COLO668 (cell line): ENCODE results near the gene HOXD11.

Experiments used
- DNase-seq: peaks from one replicate; lab custom pipeline; 2025; ENCODE audit not compliant: unreplicated experiment; lab: John Stamatoyannopoulos, UW

Gene HOXD11

DNA sequence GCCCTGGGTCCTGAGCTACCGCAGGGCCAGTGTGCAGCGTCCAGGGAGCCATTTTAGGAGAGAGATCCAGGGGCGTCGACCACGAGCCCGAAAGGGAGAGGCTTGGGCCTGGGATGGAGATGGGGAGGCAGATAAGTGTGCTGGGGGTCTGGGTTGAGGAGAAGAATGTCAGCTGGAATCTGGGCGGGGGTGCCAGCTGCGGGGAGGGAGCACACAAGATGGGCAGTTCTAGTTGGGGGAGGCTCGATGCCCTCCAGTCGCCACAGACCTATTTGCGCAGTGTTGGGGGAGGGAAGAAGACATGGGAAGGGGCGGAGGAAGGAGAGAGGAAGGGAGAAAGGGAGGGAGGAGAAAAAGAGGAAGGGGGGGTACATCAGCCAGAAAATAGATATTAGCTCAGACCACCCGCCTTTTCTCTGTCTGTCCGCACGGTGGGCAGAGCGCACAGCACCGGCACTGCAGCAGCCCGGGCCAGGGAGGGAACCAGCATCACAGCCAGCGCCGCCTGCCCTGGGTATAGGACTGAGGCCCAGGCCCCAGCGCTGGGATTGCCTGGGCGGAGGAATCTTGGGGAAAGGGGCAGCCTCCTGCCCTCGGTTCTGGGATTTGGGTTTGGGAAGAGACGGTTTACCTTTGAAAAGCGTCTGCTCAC, 1.9 kb upstream of the HOXD11 start:
- DNase-seq = no peak

DNA sequence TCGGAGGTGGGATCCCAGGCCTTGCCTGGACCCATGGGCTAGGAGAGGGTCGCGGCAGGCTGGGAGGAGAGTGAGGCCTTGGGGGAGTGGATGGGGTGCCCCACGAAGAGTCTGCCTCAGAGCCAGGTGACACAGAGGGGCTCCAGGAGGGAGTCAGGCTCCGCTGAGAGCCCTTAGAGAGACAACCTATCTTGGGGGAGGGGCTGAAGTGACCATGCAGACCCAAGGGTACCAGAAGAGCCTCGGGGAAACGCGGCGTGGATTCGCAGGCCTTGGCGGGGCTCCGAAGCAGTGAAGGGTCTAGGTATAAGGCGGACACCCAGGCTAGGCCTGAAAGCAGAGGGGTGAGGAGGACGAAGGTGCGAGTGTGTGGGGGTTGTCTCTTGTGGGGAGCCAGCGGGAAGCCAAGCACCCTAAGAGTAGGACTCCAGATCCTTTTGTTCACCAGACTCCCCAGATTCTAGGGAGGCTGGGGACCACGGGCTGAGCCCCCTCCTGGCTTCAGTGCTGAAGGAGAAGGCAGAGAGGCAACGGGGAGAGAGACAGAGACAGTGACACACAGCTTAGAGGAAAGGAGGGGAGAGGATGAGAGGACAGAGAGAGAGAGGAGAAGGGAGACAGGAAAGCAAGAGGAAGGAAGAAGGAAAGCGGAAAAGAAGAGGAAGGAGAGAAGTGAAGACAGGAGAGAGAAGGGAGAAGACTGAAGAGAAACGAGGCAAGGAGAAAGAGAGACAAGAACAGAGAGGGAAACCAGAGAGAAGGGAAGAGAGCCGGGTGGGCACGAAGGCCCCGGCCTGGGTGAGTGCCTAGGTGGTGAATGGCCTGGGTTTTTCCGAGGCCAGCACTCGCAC, 1.1 kb upstream of the HOXD11 start:
- DNase-seq = no peak

DNA sequence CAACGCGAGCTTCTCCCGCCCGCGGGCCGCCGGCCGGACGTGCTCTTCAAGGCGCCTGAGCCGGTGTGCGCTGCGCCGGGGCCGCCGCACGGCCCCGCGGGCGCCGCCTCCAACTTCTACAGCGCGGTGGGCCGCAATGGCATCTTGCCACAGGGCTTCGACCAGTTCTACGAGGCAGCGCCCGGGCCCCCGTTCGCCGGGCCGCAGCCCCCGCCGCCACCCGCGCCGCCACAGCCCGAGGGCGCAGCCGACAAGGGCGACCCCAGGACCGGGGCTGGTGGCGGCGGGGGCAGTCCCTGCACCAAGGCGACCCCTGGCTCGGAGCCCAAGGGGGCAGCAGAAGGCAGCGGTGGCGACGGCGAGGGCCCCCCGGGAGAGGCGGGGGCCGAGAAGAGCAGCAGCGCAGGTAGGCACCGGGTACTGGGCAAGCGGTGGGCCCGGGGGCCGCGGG, 676 bp downstream of the HOXD11 start:
- peak; percentile 67 for DNase-seq

DNA sequence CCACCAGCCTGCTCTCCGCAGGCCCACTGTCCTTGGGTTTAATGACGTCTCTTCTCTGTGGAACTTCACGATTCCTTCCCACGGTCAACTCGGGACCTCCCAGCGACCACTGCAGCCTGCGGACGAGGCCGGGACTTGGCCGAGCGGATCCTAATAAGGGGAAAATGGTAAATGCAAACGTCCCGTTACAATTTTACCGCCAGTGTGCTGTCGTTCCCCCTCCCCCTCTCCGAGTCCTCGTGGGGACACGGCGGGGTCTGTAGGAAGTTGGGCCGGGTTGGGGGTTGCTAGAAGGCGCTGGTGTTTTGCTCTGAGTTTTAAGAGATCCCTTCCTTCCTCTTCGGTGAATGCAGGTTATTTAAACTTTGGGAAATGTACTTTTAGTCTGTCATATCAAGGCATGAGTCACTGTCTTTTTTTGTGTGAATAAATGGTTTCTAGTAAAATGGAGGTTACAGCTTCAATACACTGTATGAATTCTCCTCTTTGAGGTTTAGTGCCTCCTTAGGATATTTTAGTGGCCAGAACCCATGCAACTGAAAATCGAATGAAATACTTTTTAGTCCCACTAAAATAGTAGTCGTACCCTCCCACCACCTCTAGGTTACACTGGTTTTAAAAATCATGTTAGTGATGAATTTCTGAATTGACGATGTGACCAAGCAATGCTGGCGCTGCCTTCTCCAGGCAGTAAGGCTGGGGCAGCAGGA, 2.3 kb downstream of the HOXD11 start:
- no peak for DNase-seq

DNA sequence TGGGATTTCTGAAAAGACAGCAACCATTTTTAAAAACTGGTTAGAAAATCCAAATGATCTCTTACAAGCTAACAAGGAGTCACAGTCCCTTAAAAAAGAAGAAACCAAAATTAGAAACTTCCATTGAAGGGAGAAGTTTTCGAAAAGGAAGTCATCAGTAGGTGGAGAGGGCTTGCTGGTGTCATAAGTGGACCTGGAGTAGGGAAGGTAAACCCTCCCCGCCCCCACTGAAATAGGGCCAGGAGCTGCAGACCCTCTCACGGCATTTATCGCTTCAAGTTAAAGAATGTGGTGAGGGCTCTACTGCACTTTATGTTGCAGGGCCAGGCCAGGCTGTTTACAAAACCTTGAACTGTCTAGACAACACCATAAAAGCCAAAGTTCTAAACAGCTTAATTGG, 2.9 kb downstream of the HOXD11 start:
- no peak for DNase-seq

DNA sequence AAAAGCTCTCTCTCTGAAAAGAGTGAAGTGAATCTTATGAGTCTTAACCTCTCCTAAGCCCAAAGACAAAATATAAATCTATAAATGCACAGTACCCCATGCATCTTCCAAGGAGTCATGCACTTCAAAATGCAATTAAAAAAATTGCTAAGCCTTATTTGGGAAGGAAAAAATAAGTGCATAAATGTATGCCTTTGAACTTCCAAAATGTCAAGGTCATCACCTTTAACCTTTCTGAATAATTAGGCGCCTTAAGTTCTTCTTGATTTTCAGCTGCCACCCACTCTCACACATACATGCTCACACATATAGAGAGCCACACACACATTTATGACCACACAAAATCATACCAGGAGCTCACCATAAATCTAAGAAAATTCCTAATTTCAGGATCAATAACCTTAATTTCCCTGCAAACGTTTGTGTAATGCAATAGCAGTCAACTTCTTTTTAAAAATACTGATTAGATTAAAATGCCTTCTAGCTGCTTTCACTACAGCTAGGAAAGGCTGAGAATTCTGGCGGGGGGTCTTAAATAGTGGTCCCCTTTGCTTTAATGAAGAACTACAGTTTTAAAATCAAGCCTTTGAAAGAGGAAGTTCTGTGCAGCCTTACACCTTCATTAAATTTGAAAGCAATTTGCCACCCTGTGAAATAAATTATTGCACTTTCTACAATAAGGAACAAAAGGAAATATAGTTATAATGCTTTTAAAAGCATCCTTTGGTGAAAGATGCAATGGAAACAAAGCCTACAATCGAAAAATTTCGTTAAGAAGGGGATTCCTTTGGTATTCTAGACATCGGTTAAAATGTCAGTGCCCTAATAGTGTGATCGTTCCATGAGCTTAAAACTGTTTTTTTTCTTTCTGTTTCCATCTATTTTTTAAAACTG, 3.6 kb downstream of the HOXD11 start:
- no peak for DNase-seq

DNA sequence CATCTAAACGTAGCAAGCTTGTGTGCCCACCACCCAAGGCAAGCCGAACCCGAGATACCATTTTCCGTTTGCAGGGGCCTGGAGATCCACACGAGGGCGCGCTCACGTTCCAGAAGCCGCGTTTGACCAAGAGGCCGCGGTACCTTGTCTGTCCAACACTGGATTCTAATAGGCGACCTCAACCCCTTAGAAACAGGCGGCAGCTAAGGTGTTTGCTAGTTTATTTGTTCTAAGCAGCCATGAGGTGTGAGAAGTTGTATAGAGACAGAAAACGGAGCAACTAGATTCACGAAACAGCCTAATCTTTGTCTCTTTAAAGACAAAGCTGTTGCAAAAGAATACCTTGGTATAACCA, 4.2 kb downstream of the HOXD11 start:
- peak; percentile 81 for DNase-seq

DNA sequence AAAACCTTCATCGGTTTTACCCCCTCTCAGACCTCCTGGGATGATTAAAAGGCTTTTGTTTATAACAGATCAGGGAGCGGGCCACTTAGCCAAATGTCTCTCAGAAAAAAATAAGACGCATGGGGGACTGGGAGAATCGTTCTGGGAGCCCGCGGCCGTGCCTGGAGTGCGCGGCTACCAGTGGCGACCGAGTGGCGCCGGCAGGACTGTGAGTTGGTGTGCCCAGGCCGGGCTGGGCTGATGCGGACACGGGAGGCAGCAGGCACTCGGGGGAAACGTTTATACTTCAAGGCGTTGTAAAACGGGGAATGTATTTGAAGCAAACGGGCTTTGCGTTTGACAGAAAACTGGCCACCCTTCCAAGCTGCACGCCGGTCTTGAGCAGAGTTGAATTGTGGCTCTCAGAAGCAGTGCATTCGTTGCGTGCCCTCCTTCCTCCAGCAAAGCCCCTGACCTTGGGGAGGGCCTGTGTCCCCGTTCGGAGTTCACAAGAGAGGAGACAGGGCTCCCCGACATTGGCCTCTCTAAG, 4.8 kb downstream of the HOXD11 start:
- no peak for DNase-seq

DNA sequence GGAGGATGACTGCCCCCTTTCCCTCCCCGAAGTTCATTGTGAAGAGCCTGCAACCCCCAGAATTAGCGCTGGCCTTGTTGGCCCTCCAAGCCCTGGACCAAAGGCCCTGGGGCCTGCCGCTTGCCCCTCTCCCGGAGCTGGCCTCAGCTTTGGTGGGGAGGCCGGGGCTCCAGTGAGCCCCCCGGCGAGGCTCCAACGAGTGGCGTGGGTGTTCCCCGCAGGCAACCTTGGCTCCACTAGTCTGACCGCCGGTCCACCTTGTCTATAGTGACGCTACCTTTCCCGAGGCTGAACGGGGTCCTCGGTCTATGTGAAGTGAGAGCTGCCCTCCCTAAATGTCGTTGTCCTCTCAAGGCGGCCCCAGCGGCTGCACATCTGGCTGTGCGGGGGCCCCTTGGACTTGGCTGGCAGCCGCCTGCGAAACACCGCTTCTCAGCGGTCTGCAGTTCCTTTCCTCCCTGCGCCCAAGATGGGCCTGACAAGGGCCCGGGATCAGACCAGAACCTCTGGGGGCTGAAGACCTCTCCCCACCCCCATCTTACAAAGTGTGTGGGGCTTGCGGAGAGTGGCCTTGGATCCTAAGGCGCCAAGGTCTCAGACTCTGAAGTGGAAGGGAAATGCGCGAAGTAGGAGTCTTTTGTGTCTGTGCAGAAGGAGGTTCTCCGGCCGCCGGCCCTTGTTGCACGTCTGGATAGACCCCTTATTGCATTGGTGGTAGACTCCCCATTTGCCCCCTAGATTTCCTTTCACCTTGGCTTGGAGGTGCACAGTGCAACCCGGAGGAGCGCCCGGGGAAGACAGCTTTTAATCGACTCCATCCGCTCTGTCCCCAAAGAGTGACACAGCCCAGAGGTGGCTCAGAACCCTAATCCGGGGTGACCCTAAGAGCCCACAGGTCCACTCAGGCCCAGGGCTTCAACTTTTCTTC, 5.6 kb downstream of the HOXD11 start:
- DNase-seq = no peak

DNA sequence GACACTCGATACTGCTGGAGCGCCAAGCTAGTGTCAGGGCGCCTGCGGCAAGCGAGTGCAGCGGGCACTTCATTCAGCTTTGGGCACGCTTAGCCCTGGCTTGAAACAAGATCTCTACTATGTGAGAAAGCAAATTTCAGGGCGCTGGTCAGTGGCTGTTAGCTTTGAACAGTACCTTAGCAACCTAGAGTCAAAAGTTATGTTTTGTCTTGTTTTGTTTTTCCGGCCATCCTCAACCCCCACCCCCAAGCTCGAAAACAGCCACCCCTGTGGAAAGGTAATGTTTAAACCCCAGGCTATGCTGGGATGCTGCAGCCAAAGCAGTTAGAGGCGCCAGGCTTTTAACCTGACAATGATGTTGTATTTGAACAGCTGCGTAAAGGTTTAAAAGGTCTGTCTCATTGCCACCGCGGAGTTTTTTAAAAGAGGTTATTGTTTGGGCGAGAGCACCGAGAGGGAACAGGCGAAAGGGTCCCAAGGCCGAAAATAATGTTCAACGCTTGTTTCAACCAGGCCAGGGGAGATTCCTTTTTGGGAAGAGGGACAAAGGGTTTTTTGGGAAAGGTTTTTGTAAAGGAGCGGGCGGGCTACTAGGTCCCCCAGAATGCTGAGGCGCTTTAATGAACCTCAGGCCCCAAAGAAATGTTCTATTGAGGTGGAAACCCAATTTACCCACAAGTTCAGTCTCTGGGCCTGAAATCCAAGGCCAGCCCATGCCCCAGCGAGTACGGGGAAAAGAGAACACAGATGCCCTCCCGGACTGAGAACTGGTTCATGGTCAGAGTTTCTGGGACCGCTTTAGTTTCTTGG, 7.2 kb downstream of the HOXD11 start:
- DNase-seq = peak; percentile 88

DNA sequence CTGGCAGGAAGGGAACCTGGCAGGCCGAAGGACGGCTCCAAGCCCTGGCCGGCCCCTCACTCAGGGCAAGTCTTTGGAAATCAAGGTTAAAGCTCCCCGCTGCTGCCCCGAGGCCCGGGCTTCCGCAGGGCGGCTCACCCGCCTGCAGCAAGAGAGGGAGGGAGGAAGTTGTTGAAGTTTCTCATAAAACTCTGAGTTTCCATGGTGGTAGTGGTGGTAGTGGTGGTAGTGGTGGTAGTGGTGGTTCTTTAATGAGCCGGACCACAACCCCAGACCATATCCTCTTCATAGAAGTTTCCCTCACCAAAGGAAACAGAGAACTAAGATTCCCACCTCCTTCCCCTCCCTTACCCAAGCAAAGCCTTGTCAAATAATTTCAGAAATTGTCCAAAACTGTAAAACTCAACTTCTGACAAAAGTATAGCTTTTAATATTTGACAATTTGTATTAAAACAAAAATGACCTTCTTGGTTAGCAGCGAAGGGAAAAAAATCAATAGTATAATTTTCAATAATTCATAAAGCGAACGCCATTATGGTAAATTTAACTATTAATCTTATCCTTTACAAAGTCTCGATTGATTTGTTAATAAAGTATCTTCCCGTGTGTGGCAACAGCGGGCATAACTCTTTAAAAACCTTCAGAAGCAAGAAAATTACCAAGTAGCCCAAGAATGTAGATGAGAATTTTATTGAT, 8.0 kb downstream of the HOXD11 start:
- peak; percentile 32 for DNase-seq

DNA sequence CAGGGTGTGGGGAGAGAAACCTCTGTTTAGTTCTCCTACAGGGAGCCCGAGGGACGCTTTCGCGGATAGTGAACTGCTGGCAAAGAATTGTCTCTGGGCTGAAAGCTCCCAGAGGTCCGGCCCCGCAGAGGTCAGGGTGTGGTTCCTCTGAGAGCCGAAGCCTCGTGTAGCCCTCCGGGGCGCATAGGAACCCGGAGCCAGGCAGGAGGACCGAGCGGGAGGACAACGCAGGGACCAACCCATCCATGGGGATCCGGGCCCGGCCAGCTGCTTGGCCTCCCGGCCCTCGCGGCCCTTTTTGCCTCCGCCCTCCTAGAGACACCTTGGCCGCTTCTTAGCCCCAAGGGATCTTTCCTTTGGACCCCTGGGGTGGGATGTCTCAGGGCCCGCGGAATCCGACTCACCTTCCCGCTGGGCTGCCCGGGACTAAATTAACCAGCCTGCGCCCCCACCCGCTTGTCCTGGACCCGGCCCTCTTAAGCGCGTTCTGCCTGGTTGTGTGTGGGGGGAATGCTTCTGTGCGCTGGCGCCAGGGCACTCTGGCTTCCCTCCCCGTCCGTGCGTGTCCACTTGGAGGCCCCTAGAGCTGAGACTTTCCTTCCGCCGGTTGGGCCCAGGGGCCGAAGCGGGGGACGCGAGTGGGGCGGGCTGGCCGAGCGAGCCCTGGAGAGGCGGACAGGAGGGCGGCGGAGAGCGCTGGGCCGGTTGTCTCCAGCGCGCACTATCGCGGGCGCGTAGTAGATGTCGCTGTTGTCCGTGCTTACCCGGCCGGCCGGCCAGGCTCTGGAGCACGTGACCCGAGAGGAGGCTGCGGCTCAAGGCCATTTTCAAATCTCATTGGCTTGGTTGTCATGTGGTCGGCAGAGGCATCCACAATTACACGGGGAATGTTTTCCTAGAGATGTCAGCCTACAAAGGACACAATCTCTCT, 9.1 kb downstream of the HOXD11 start, which contains the start of gene HOXD10:
HOXD10 (plus strand) TSS at position 896 of the 931 bp plus-strand sequence. CDS start 56 bp downstream, outside the sequence.
- DNase-seq = peak; percentile 81

DNA sequence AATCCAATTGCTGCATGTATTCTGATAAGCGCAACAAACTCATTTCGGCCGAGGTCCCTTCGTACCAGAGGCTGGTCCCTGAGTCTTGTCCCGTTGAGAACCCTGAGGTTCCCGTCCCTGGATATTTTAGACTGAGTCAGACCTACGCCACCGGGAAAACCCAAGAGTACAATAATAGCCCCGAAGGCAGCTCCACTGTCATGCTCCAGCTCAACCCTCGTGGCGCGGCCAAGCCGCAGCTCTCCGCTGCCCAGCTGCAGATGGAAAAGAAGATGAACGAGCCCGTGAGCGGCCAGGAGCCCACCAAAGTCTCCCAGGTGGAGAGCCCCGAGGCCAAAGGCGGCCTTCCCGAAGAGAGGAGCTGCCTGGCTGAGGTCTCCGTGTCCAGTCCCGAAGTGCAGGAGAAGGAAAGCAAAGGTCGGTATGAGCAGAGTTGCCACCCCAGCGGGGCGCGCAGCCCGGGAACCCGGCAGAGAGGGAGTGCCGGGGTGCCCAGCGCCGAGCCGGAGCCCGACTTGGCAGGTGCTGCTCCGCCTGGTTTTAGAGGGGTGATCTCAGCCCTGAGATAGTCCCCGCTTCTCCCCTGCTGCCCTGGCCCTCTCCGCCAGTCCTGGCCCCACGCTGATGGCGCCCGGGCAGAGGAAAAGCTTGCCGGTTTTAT, 10.2 kb downstream of the HOXD11 start:
- no peak for DNase-seq

DNA sequence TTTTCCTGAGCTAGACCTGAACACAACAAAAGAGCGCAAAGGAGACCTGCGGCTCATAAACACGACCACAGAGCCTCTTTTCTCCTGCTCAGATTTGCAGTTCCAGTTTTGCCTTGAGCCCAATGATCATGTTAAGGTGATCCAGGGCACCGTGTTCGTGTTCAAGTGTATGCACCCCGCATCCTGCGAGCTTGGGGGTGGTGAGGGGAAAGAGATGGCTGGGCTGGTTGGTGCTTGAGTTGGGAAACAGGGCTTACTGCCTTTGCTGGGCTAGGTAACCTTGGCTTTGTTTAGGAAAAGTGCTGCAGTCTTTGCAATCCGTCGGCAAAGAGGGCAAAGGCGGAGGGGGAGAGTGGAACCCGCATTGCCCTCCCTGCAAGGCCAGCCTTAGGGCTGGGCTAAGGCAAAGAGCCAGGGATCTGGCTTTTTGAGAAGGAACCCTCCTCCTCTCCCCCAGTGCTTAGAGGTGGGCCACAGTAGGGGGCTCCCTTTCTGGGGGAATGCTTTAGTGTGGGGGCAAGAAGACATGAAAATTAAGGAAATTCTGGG, 10.8 kb downstream of the HOXD11 start:
- DNase-seq = no peak

DNA sequence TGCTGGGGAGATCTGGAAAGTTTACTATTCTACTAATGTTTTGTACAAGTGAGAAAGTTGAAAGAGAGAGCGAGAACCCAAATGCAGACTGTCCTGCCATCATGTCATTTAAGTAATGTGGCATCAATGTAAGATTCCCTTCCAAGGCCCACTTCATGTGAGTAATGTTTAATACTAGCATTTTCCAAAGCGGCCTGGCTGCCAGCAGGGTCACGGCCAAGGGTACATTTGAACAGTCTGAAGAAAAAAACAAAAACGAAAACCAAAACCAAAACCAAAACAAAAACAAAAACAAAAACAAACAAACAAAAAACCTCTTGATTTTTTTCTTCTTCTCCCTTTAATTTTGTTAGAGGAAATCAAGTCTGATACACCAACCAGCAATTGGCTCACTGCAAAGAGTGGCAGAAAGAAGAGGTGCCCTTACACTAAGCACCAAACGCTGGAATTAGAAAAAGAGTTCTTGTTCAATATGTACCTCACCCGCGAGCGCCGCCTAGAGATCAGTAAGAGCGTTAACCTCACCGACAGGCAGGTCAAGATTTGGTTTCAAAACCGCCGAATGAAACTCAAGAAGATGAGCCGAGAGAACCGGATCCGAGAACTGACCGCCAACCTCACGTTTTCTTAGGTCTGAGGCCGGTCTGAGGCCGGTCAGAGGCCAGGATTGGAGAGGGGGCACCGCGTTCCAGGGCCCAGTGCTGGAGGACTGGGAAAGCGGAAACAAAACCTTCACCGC, 11.7 kb downstream of the HOXD11 start:
- peak; percentile 80 for DNase-seq
